K562 (cell line): Measurements from ENCODE around the gene CDT1. TPM values are rescaled to one million over a fixed set of nuclear protein-coding genes. Genes with fewer than 3 reads are reported as not detected.

Experiments used
- CBX2 ChIP-seq: fragments of 200-600 bp; sonication (generic); IDR thresholded peaks from one replicate; pipeline ENCODE4 v1.6.1; 2012; ENCODE audit warnings: mild to moderate bottlenecking, low read length, inconsistent platforms; ENCODE audit not compliant: insufficient read depth, poor library complexity, severe bottlenecking
- CXXC5 ChIP-seq: fragments of 250-450 bp; sonication (Bioruptor Pico); IDR thresholded peaks from 2 replicates; pipeline ENCODE4 v1.8.0; 2022; ENCODE audit warnings: inconsistent platforms, mild to moderate bottlenecking, moderate library complexity
- GATAD2B ChIP-seq: fragments of 450-650 bp; IDR thresholded peaks from 2 replicates; pipeline ENCODE4 v1.6.1; 2017; ENCODE audit warnings: mild to moderate bottlenecking, borderline replicate concordance
- KAT7 ChIP-seq: sonication (generic); formaldehyde crosslinking; IDR thresholded peaks from 2 replicates; pipeline ENCODE4 v1.8.0; 2022; ENCODE audit warnings: missing genetic modification reagents, mild to moderate bottlenecking, borderline replicate concordance
- MYNN ChIP-seq, 2 experiments: sonication (generic); formaldehyde crosslinking in 1 of 2; IDR thresholded peaks; 2 replicates each; pipeline versions ENCODE4 v1.5.0 to v1.6.1; 2016 to 2020; ENCODE audit warnings: antibody characterized with exemption in 1 of 2, missing genetic modification reagents in 1 of 2
- ZNF354B ChIP-seq: fragments of 250-450 bp; sonication (Bioruptor Pico); IDR thresholded peaks from 2 replicates; pipeline ENCODE4 v1.4.0; 2020
- polyA plus RNA-seq, 8 experiments: library from polyadenylated mRNA; depleted of rRNA in 4 of 8; stranded (reverse) in 5 of 8; unstranded in 3 of 8; fragments of >200 nt; fragmentation: Nextera tagmentation in 2 of 8; fragmentation: Illumina TruSeq in 1 of 8; extraction: Ambion mirVana in 2 of 8; extraction: Trizol in 1 of 8; gene quantifications; 2 replicates each; pipeline versions ENCODE4 v1.2.1 to v1.2.3, GENCODE V29; 2011 to 2014; ENCODE audit warnings: inconsistent platforms in 1 of 8, missing spikeins in 1 of 8
- total RNA-seq, 7 experiments: library from RNA; depleted of rRNA in 6 of 7; stranded (reverse); fragments of >200 nt in 6 of 7; fragmentation: Illumina TruSeq in 2 of 7; extraction: Trizol in 2 of 7; gene quantifications; 2 replicates each; pipeline versions ENCODE4 v1.2.1 to v1.2.3, GENCODE V29; 2011 to 2021; ENCODE audit warnings: low replicate concordance in 1 of 7
- TF ChIP-seq, protein P1 (sequence below): fragments of 250-450 bp; sonication (Bioruptor Pico); IDR thresholded peaks from 2 replicates; pipeline ENCODE4 v1.4.0; 2020
- TF ChIP-seq, protein P2 (sequence below): fragments of 250-450 bp; sonication (Bioruptor Pico); IDR thresholded peaks from 2 replicates; pipeline ENCODE4 v1.8.0; 2021; ENCODE audit warnings: moderate library complexity, mild to moderate bottlenecking, inconsistent platforms
- TF ChIP-seq, protein P3 (sequence below), 2 experiments: IDR thresholded peaks in 1 of 2; conservative IDR thresholded peaks in 1 of 2; 2 replicates each; pipeline ENCODE4 v1.6.1; 2016; ENCODE audit warnings: low read depth in 2 of 2, mild to moderate bottlenecking in 1 of 2, missing compliant biosample characterization in 1 of 2, missing genetic modification characterization in 1 of 2, moderate library complexity in 1 of 2
- TF ChIP-seq, protein P4 (sequence below): fragments of 200-800 bp; sonication (Bioruptor generic); IDR thresholded peaks from 2 replicates; pipeline ENCODE4 v1.6.1; 2016; ENCODE audit warnings: missing genetic modification characterization, missing compliant biosample characterization
- TF ChIP-seq, protein P5 (sequence below): sonication (generic); IDR thresholded peaks from 2 replicates; pipeline ENCODE4 v1.6.1; 2016
- TF ChIP-seq, protein P6 (sequence below): sonication (generic); formaldehyde crosslinking; IDR thresholded peaks from 2 replicates; pipeline ENCODE4 v1.8.0; 2022; ENCODE audit warnings: mild to moderate bottlenecking, missing genetic modification reagents, borderline replicate concordance

Gene CDT1
- total and polyA plus RNA-seq, 9 of the 15 experiments (the other 6 are each of a cell fraction or from before 2014, with no cell fraction given): 0.92 to 178 (median 14.2) TPM

DNA sequence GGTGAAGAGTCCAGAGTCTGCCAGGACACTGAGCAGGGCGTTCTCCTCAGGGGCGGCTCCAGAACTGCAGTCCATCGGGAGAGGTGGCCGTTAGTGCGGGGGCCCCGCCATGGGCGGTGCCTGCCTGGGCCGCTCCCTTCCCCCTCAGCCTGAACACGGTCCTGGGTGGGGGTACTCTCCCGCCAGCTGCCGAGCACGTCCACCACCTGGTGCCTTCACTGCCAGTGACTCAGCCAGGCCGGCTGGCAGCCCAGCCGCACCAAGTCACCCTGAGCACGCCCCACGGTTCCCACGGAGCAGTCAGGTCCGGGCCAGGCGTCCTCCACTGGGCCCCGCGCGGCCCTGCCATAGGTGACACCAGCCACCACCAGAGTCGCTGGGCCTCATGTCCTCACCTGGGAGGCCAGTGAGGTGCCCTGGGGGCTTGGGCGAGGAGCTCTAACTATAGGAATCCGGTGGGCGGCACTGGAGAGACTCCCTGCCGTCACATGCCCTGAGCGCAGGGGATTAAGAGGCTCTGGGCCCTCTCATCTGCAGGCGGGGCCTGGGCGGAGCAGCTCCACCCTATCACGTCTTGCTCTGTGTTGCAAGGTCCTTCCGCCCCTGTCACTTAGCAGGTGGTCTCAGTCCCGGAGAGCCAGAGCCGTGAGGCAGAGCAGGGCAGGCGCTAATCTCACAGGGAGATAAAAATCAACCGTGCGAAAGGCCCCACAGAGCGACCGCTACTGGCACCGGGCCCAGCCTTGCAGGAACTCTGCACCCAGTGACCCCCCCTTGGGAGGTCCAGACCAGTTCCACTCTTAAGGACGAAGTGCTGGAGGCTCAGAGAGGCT, 32.9 kb upstream of the CDT1 start (continued):
- TF ChIP-seq, protein P1, sequence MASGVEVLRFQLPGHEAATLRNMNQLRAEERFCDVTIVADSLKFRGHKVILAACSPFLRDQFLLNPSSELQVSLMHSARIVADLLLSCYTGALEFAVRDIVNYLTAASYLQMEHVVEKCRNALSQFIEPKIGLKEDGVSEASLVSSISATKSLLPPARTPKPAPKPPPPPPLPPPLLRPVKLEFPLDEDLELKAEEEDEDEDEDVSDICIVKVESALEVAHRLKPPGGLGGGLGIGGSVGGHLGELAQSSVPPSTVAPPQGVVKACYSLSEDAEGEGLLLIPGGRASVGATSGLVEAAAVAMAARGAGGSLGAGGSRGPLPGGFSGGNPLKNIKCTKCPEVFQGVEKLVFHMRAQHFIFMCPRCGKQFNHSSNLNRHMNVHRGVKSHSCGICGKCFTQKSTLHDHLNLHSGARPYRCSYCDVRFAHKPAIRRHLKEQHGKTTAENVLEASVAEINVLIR (CRISPR knock-in tag): no peak
- TF ChIP-seq CXXC5 (CRISPR knock-in tag) (peak; percentile 99), GATAD2B (no peak), CBX2 (no peak), MYNN (IDR thresholded peaks at IDR 0.05) (peak; percentile 75), MYNN (CRISPR knock-in tag; IDR thresholded peaks at IDR 0.05) (no peak), KAT7 (CRISPR knock-in tag) (no peak; the same call in 1 of the 2 replicates), ZNF354B (CRISPR knock-in tag) (no peak)
- TF ChIP-seq, protein P2, sequence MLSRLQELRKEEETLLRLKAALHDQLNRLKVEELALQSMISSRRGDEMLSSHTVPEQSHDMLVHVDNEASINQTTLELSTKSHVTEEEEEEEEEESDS: no peak
- TF ChIP-seq, protein P3, sequence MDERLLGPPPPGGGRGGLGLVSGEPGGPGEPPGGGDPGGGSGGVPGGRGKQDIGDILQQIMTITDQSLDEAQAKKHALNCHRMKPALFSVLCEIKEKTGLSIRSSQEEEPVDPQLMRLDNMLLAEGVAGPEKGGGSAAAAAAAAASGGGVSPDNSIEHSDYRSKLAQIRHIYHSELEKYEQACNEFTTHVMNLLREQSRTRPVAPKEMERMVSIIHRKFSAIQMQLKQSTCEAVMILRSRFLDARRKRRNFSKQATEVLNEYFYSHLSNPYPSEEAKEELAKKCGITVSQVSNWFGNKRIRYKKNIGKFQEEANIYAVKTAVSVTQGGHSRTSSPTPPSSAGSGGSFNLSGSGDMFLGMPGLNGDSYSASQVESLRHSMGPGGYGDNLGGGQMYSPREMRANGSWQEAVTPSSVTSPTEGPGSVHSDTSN (CRISPR knock-in tag; IDR thresholded peaks at IDR 0.05; ENCODE audit: low read depth): no peak
- TF ChIP-seq, protein P3 (tag; conservative IDR thresholded peaks at IDR 0.05; ENCODE audit: low read depth): peak; percentile 46; the same call in 1 of the 2 replicates
- TF ChIP-seq, protein P4, sequence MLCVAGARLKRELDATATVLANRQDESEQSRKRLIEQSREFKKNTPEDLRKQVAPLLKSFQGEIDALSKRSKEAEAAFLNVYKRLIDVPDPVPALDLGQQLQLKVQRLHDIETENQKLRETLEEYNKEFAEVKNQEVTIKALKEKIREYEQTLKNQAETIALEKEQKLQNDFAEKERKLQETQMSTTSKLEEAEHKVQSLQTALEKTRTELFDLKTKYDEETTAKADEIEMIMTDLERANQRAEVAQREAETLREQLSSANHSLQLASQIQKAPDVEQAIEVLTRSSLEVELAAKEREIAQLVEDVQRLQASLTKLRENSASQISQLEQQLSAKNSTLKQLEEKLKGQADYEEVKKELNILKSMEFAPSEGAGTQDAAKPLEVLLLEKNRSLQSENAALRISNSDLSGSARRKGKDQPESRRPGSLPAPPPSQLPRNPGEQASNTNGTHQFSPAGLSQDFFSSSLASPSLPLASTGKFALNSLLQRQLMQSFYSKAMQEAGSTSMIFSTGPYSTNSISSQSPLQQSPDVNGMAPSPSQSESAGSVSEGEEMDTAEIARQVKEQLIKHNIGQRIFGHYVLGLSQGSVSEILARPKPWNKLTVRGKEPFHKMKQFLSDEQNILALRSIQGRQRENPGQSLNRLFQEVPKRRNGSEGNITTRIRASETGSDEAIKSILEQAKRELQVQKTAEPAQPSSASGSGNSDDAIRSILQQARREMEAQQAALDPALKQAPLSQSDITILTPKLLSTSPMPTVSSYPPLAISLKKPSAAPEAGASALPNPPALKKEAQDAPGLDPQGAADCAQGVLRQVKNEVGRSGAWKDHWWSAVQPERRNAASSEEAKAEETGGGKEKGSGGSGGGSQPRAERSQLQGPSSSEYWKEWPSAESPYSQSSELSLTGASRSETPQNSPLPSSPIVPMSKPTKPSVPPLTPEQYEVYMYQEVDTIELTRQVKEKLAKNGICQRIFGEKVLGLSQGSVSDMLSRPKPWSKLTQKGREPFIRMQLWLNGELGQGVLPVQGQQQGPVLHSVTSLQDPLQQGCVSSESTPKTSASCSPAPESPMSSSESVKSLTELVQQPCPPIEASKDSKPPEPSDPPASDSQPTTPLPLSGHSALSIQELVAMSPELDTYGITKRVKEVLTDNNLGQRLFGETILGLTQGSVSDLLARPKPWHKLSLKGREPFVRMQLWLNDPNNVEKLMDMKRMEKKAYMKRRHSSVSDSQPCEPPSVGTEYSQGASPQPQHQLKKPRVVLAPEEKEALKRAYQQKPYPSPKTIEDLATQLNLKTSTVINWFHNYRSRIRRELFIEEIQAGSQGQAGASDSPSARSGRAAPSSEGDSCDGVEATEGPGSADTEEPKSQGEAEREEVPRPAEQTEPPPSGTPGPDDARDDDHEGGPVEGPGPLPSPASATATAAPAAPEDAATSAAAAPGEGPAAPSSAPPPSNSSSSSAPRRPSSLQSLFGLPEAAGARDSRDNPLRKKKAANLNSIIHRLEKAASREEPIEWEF (CRISPR knock-in tag): no peak
- TF ChIP-seq, protein P5, sequence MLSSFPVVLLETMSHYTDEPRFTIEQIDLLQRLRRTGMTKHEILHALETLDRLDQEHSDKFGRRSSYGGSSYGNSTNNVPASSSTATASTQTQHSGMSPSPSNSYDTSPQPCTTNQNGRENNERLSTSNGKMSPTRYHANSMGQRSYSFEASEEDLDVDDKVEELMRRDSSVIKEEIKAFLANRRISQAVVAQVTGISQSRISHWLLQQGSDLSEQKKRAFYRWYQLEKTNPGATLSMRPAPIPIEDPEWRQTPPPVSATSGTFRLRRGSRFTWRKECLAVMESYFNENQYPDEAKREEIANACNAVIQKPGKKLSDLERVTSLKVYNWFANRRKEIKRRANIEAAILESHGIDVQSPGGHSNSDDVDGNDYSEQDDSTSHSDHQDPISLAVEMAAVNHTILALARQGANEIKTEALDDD: no peak; the same call in 1 of the 2 replicates
- TF ChIP-seq, protein P6, sequence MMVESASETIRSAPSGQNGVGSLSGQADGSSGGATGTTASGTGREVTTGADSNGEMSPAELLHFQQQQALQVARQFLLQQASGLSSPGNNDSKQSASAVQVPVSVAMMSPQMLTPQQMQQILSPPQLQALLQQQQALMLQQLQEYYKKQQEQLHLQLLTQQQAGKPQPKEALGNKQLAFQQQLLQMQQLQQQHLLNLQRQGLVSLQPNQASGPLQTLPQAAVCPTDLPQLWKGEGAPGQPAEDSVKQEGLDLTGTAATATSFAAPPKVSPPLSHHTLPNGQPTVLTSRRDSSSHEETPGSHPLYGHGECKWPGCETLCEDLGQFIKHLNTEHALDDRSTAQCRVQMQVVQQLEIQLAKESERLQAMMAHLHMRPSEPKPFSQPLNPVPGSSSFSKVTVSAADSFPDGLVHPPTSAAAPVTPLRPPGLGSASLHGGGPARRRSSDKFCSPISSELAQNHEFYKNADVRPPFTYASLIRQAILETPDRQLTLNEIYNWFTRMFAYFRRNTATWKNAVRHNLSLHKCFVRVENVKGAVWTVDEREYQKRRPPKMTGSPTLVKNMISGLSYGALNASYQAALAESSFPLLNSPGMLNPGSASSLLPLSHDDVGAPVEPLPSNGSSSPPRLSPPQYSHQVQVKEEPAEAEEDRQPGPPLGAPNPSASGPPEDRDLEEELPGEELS (CRISPR knock-in tag): no peak
